Fibroblast of mammary gland (primary cell): ENCODE measurements around the gene TP53INP2.
"Not testable (repeated sequence)": the region's sequence is repeated elsewhere in the genome, so short reads cannot be mapped to it uniquely, and the experiment has no call there.

ENCODE experiments used
- DNase-seq: peaks from one replicate; pipeline ENCODE4 v3.0.0-alpha.2; 2010; ENCODE audit warnings: low read depth
- H3K4me3 ChIP-seq: 2 replicates; pipeline ENCODE4 v1.5.1; 2011; ENCODE audit warnings: low read depth, mild to moderate bottlenecking, low read length, moderate library complexity; ENCODE audit not compliant: control insufficient read depth
- CTCF ChIP-seq: conservative IDR thresholded peaks from 2 replicates; pipeline ENCODE4 v1.5.1; 2011; ENCODE audit warnings: low read depth, low read length, inconsistent platforms; ENCODE audit not compliant: control insufficient read depth, insufficient read depth

The TP53INP2 gene

GRCh38 chr20:34716921-34717229 lies 12.7 kb downstream of the TP53INP2 start:
- H3K4me3 ChIP-seq, result no peak overlapping the region
- no peak for TF ChIP-seq CTCF
- no peak for DNase-seq

- TF ChIP-seq CTCF, result no peak
- DNase-seq, result no peak
- H3K4me3 ChIP-seq, result no peak overlapping the region
Measured at GRCh38 chr20:34717230-34718095, 13.3 kb downstream of the TP53INP2 start.

GRCh38 chr20:34719242-34720017 lies 15.3 kb downstream of the TP53INP2 start:
- not testable (repeated sequence) for H3K4me3 ChIP-seq, DNase-seq

GRCh38 chr20:34720266-34720665 lies 16.1 kb downstream of the TP53INP2 start:
- DNase-seq, result peak; percentile 6
- H3K4me3 ChIP-seq, result no peak overlapping the region
- no peak for TF ChIP-seq CTCF

GRCh38 chr20:34722560-34722959 lies 18.4 kb downstream of the TP53INP2 start:
- not testable (repeated sequence) for H3K4me3 ChIP-seq
- DNase-seq, result peak; percentile 14

GRCh38 chr20:34724172-34724571 lies 20.0 kb downstream of the TP53INP2 start:
- TF ChIP-seq CTCF, result no peak

GRCh38 chr20:34729416-34729815 lies 25.3 kb downstream of the TP53INP2 start:
- H3K4me3 ChIP-seq, result no peak overlapping the region
- no peak for DNase-seq
- no peak for TF ChIP-seq CTCF

More at GRCh38 chr20:34724172-34724571, 20.0 kb downstream of the TP53INP2 start:
- no peak for DNase-seq
- no peak overlapping the region for H3K4me3 ChIP-seq
